Colonic mucosa (tissue), 4 donors: ENCODE results near the gene RABEP2. TPM values are rescaled to one million over a fixed set of nuclear protein-coding genes. Genes with fewer than 3 reads are reported as not detected.

ENCODE experiments used
- DNase-seq: peaks from one replicate; pipeline ENCODE4 v3.0.0-alpha.2; 2020
- H3K27ac ChIP-seq: fragments of 200-600 bp; one replicate; pipeline ENCODE4 v1.8.0; 2021
- H3K27me3 ChIP-seq: fragments of 200-600 bp; one replicate; pipeline ENCODE4 v1.8.0; 2021
- H3K36me3 ChIP-seq: fragments of 200-600 bp; one replicate; pipeline ENCODE4 v1.8.0; 2021
- H3K4me1 ChIP-seq: fragments of 200-600 bp; one replicate; pipeline ENCODE4 v1.8.0; 2021; ENCODE audit warnings: mild to moderate bottlenecking
- H3K4me3 ChIP-seq: fragments of 200-600 bp; one replicate; pipeline ENCODE4 v1.8.0; 2021
- H3K9ac ChIP-seq, 2 donors: one replicate each; pipeline ENCODE4 v1.7.0; 2013; ENCODE audit warnings: control low read depth in 2 of 2, low read depth in 2 of 2, low read length in 2 of 2
- H3K9me3 ChIP-seq: fragments of 200-600 bp; one replicate; pipeline ENCODE4 v1.8.0; 2021
- CTCF ChIP-seq: fragments of 200-600 bp; IDR thresholded peaks from one replicate; pipeline ENCODE4 v1.8.0; 2022; ENCODE audit warnings: antibody characterized with exemption, mild to moderate bottlenecking
- intact Hi-C: fragments of 100-400 bp; cut with DNase I; formaldehyde crosslinking; loops from one replicate; pipeline ENCODE4 v1.14.1; 2022
- total RNA-seq, 2 donors: library from RNA; stranded (reverse); fragmentation: NEBNext Ultra II Directional in 1 of 2; extraction: Animal tissue kit (Norgen Biotek cat#: 25700) in 1 of 2; gene quantifications; one replicate each; pipeline ENCODE4 v1.2.1, GENCODE V29; 2021
- donor health status: healthy.
- donor health status: DM: no; HTN: no; CAD: no.
- donor health status: DM: no; HTN: no; CAD: no.

RABEP2 gene
- total RNA-seq, 2 donors from 2014 or later, result 24.5 to 47.4 TPM

DNA sequence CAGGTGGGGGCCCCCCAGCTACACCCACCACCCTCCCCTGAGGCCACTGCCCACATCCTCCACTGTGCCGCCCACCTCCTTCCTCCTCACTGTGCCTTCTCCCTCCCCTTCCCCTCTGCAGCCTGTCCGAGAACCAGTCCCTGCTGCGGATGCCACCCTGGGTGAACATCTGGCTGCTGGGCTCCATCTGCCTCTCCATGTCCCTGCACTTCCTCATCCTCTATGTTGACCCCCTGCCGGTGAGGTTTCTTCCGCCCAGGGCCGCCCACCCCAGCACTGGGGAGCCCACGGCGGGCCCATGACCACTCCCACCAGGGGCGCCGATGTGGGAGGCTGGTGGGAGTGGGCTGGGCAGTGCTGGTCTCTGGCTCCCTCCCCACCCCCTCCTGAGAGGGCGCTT lies 22.1 kb downstream of the RABEP2 start:
- Histone ChIP-seq H3K36me3 (no peaks in the 10 kb centered on the region), H3K27ac (no peak overlapping the region), H3K9ac (no peak overlapping the region), H3K4me1 (no peaks in the 10 kb centered on the region), H3K27me3 (no peaks in the 10 kb centered on the region), H3K9me3 (no peaks in the 10 kb centered on the region), H3K4me3 (no peak overlapping the region)
- DNase-seq, result no peak
- intact Hi-C loops, result no loop called here
- TF ChIP-seq CTCF, result no peak

DNA sequence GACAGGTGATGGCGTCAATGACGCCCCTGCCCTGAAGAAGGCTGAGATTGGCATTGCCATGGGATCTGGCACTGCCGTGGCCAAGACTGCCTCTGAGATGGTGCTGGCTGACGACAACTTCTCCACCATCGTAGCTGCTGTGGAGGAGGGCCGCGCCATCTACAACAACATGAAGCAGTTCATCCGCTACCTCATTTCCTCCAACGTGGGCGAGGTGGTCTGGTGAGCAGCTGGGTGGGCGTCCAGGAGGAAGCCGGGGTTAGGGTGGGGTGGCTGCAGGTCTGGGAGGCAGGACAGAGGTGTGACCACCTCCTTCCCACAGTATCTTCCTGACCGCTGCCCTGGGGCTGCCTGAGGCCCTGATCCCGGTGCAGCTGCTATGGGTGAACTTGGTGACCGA lies 23.2 kb downstream of the RABEP2 start:
- H3K9me3 ChIP-seq, result no peaks in the 10 kb centered on the region
- H3K27ac ChIP-seq, result no peak overlapping the region
- H3K36me3 ChIP-seq, result no peaks in the 10 kb centered on the region
- no peaks in the 10 kb centered on the region for H3K27me3 ChIP-seq
- H3K4me3 ChIP-seq, result no peak overlapping the region
- intact Hi-C loops, result no loop called here
- DNase-seq, result no peak
- H3K4me1 ChIP-seq, result no peaks in the 10 kb centered on the region
- H3K9ac ChIP-seq, result no peak overlapping the region
- TF ChIP-seq CTCF, result no peak

- no peak for TF ChIP-seq CTCF
- H3K4me1 ChIP-seq, result no peaks in the 10 kb centered on the region
- intact Hi-C loops, result no loop called here
- H3K9ac ChIP-seq, result no peak overlapping the region
- no peaks in the 10 kb centered on the region for H3K9me3 ChIP-seq
- no peak overlapping the region for H3K27ac ChIP-seq
- no peaks in the 10 kb centered on the region for H3K36me3 ChIP-seq
- no peaks in the 10 kb centered on the region for H3K27me3 ChIP-seq
- no peak overlapping the region for H3K4me3 ChIP-seq
- DNase-seq, result no peak
Measured at GRCh38 chr16:28900601-28901000, 24.4 kb downstream of the RABEP2 start.

- Histone ChIP-seq H3K4me1 (no peaks in the 10 kb centered on the region), H3K27ac (no peak overlapping the region), H3K9me3 (no peaks in the 10 kb centered on the region), H3K4me3 (no peak overlapping the region), H3K36me3 (no peaks in the 10 kb centered on the region), H3K27me3 (no peaks in the 10 kb centered on the region), H3K9ac (no peak overlapping the region)
- no peak for TF ChIP-seq CTCF
- no peak for DNase-seq
- intact Hi-C loops, result no loop called here
Measured at GRCh38 chr16:28899882-28900590, 25.0 kb downstream of the RABEP2 start.

- Histone ChIP-seq H3K9me3 (no peaks in the 10 kb centered on the region), H3K4me3 (no peak overlapping the region), H3K36me3 (no peaks in the 10 kb centered on the region), H3K27me3 (no peaks in the 10 kb centered on the region), H3K27ac (no peak overlapping the region), H3K4me1 (no peaks in the 10 kb centered on the region), H3K9ac (no peak overlapping the region)
- no peak for TF ChIP-seq CTCF
- DNase-seq, result no peak
- intact Hi-C loops, result no loop called here
Measured at GRCh38 chr16:28898942-28899341, 26.1 kb downstream of the RABEP2 start.
